ENCODE data around the gene IGFBP3. TPM values are rescaled to one million over a fixed set of nuclear protein-coding genes. Genes with fewer than 3 reads are reported as not detected.

The IGFBP3 gene
- total RNA-seq, 2 experiments from 2014 or later = 8.0 to 10.0 TPM

GRCh38 chr7:45886931-45887667 is 34.0 kb downstream of the IGFBP3 start:
- Histone ChIP-seq H3K9me3 (ENCODE audit: control insufficient read depth in 1 of 2, insufficient read depth in 1 of 2, low read length in 2 of 2) (no peaks in the 10 kb centered on the region), H3K4me1 (ENCODE audit: insufficient read depth, low read length) (no peaks in the 10 kb centered on the region), H3K4me3 (ENCODE audit: low read length) (no peak overlapping the region), H3K27ac (ENCODE audit: low read depth in 1 of 2, low read length in 2 of 2) (no peak overlapping the region), H3K36me3 (ENCODE audit: insufficient read depth, low read length) (no peaks in the 10 kb centered on the region), H3K27me3 (ENCODE audit: control insufficient read depth in 1 of 2, insufficient read depth in 2 of 2, low read length in 2 of 2) (peaks cover 30 to 47% of the 10 kb centered on the region in 2 experiments)
- Mint-ChIP-seq H3K36me3 (ENCODE audit: low read depth) (no peaks in the 10 kb centered on the region), H3K27me3 (peaks cover 73% of the 10 kb centered on the region), H3K4me1 (ENCODE audit: low read depth) (no peaks in the 10 kb centered on the region), H3K27ac (no peak overlapping the region), H3K9me3 (no peaks in the 10 kb centered on the region), H3K4me3 (no peak overlapping the region)
- CTCF ChIA-PET = no interaction called here
- POLR2A ChIA-PET = no interaction called here
- ATAC-seq (ENCODE audit: poor library complexity) (no peak), DNase-seq (no peak)
- intact Hi-C loops (cut with DNase I, micrococcal nuclease) = no loop called here
- TF ChIP-seq CTCF (IDR thresholded peaks at IDR 0.05) = no peak

GRCh38 chr7:45885264-45885882 is 35.7 kb downstream of the IGFBP3 start:
- no peak for DNase-seq
- no peak for ATAC-seq (ENCODE audit: poor library complexity)
- H3K36me3 Mint-ChIP-seq (ENCODE audit: low read depth) = no peaks in the 10 kb centered on the region
- Histone ChIP-seq H3K9me3 (ENCODE audit: control insufficient read depth in 1 of 2, insufficient read depth in 1 of 2, low read length in 2 of 2) (peaks cover 0 to 4% of the 10 kb centered on the region in 2 experiments), H3K27ac (ENCODE audit: low read depth in 1 of 2, low read length in 2 of 2) (no peak overlapping the region), H3K27me3 (ENCODE audit: control insufficient read depth in 1 of 2, insufficient read depth in 2 of 2, low read length in 2 of 2) (peaks cover 29 to 39% of the 10 kb centered on the region in 2 experiments), H3K36me3 (ENCODE audit: insufficient read depth, low read length) (no peaks in the 10 kb centered on the region), H3K4me1 (ENCODE audit: insufficient read depth, low read length) (no peaks in the 10 kb centered on the region), H3K4me3 (ENCODE audit: low read length) (no peak overlapping the region)
- peaks cover 59% of the 10 kb centered on the region for H3K27me3 Mint-ChIP-seq
- H3K9me3 Mint-ChIP-seq = no peaks in the 10 kb centered on the region
- intact Hi-C loops (cut with DNase I, micrococcal nuclease) = no loop called here
- ChIA-PET POLR2A (no interaction called here), CTCF (no interaction called here)
- H3K4me1 Mint-ChIP-seq (ENCODE audit: low read depth) = no peaks in the 10 kb centered on the region
- no peak for TF ChIP-seq CTCF (IDR thresholded peaks at IDR 0.05)
- H3K27ac Mint-ChIP-seq = no peak overlapping the region
- H3K4me3 Mint-ChIP-seq = no peak overlapping the region

GRCh38 chr7:45884136-45884535 is 36.9 kb downstream of the IGFBP3 start:
- H3K27ac ChIP-seq (ENCODE audit: low read depth in 1 of 2, low read length in 2 of 2) = no peak overlapping the region
- Mint-ChIP-seq H3K36me3 (ENCODE audit: low read depth) (no peaks in the 10 kb centered on the region), H3K4me3 (no peak overlapping the region), H3K4me1 (ENCODE audit: low read depth) (no peaks in the 10 kb centered on the region), H3K27ac (no peak overlapping the region), H3K27me3 (peaks cover 52% of the 10 kb centered on the region), H3K9me3 (peaks cover 4% of the 10 kb centered on the region)
- no peaks in the 10 kb centered on the region for H3K36me3 ChIP-seq (ENCODE audit: insufficient read depth, low read length)
- no peaks in the 10 kb centered on the region for H3K4me1 ChIP-seq (ENCODE audit: insufficient read depth, low read length)
- intact Hi-C loops (cut with DNase I, micrococcal nuclease) = no loop called here
- ATAC-seq (ENCODE audit: poor library complexity) = no peak
- H3K27me3 ChIP-seq (ENCODE audit: control insufficient read depth in 1 of 2, insufficient read depth in 2 of 2, low read length in 2 of 2) = peaks cover 18 to 28% of the 10 kb centered on the region in 2 experiments
- TF ChIP-seq CTCF (IDR thresholded peaks at IDR 0.05) = no peak
- H3K9me3 ChIP-seq (ENCODE audit: control insufficient read depth in 1 of 2, insufficient read depth in 1 of 2, low read length in 2 of 2) = peaks cover 0 to 5% of the 10 kb centered on the region in 2 experiments
- ChIA-PET POLR2A (no interaction called here), CTCF (no interaction called here)
- H3K4me3 ChIP-seq (ENCODE audit: low read length) = no peak overlapping the region
- no peak for DNase-seq
